ENCODE results near the gene TIMM10.

- no peak for TF ChIP-seq EZH2 (IDR thresholded peaks at IDR 0.05; ENCODE audit: low read length, unreplicated experiment)
- no peak for TF ChIP-seq EZH2phosphoT487 (IDR thresholded peaks at IDR 0.05; ENCODE audit: borderline replicate concordance, low read length)
- TF ChIP-seq CTCF (conservative IDR thresholded peaks at IDR 0.05; ENCODE audit: low read depth, low read length) = no peak
These were observed 28.2 kb downstream of the TIMM10 start for GRCh38 chr11:57502376-57502775.

Data from PC-3 (cell line).